H9 (cell line): ENCODE results near the gene SPAG4. TPM values are rescaled to one million over a fixed set of nuclear protein-coding genes. Genes with fewer than 3 reads are reported as not detected.

Experiments used
- DNase-seq: peaks from one replicate; pipeline ENCODE4 v3.0.0-alpha.2; 2017
- H2AFZ ChIP-seq: one replicate; pipeline ENCODE4 v1.6.1; 2013; ENCODE audit warnings: mild to moderate bottlenecking, low read length, control low read depth, moderate library complexity
- H2AK5ac ChIP-seq: 2 replicates; pipeline ENCODE4 v1.6.1; 2013; ENCODE audit warnings: low read length, control low read depth, mixed read lengths; ENCODE audit not compliant: insufficient read length
- H2BK120ac ChIP-seq: one replicate; pipeline ENCODE4 v1.6.1; 2013; ENCODE audit warnings: low read depth, mild to moderate bottlenecking, low read length, control low read depth, inconsistent platforms; ENCODE audit not compliant: poor library complexity, severe bottlenecking
- H2BK12ac ChIP-seq: 2 replicates; pipeline ENCODE4 v1.6.1; 2013; ENCODE audit warnings: low read length, control low read depth, mixed read lengths, low read depth; ENCODE audit not compliant: insufficient read length
- H2BK15ac ChIP-seq: 2 replicates; pipeline ENCODE4 v1.6.1; 2013; ENCODE audit warnings: low read depth, low read length, control low read depth
- H2BK20ac ChIP-seq: one replicate; pipeline ENCODE4 v1.6.1; 2013; ENCODE audit warnings: low read depth, mild to moderate bottlenecking, low read length, control low read depth, inconsistent platforms; ENCODE audit not compliant: poor library complexity, severe bottlenecking
- H2BK5ac ChIP-seq: 2 replicates; pipeline ENCODE4 v1.6.1; 2013; ENCODE audit warnings: low read length, control low read depth, mixed read lengths; ENCODE audit not compliant: insufficient read length
- H3K14ac ChIP-seq: 2 replicates; pipeline ENCODE4 v1.6.1; 2013; ENCODE audit warnings: low read length, control low read depth; ENCODE audit not compliant: insufficient read depth
- H3K18ac ChIP-seq: 2 replicates; pipeline ENCODE4 v1.6.1; 2013; ENCODE audit warnings: low read depth, mild to moderate bottlenecking, mixed read lengths, low read length, control low read depth; ENCODE audit not compliant: insufficient read length
- H3K23ac ChIP-seq: 2 replicates; pipeline ENCODE4 v1.6.1; 2013; ENCODE audit warnings: low read length, control low read depth, mixed read lengths, low read depth; ENCODE audit not compliant: insufficient read length
- H3K23me2 ChIP-seq: 2 replicates; pipeline ENCODE4 v1.6.1; 2013; ENCODE audit warnings: low read depth, mild to moderate bottlenecking, mixed read lengths, low read length, control low read depth; ENCODE audit not compliant: insufficient read length, poor library complexity, severe bottlenecking
- H3K27ac ChIP-seq: 2 replicates; pipeline ENCODE4 v1.5.1; 2013; ENCODE audit warnings: low read length, control low read depth, mixed read lengths, low read depth; ENCODE audit not compliant: insufficient read length
- H3K27me3 ChIP-seq: 2 replicates; pipeline ENCODE4 v1.6.1; 2013; ENCODE audit warnings: low read length, control low read depth, inconsistent platforms; ENCODE audit not compliant: insufficient read depth
- H3K4ac ChIP-seq: 2 replicates; pipeline ENCODE4 v1.6.1; 2013; ENCODE audit warnings: low read depth, mild to moderate bottlenecking, control low read depth, inconsistent platforms, low read length, moderate library complexity
- H3K4me1 ChIP-seq: 2 replicates; pipeline ENCODE4 v1.6.1; 2013; ENCODE audit warnings: low read length, control low read depth, inconsistent platforms; ENCODE audit not compliant: insufficient read depth
- H3K4me2 ChIP-seq: 2 replicates; pipeline ENCODE4 v1.6.1; 2013; ENCODE audit warnings: low read length, control low read depth, mixed read lengths; ENCODE audit not compliant: insufficient read length, insufficient read depth
- H3K56ac ChIP-seq: 2 replicates; pipeline ENCODE4 v1.6.1; 2013; ENCODE audit warnings: low read depth, mild to moderate bottlenecking, mixed read lengths, low read length, control low read depth; ENCODE audit not compliant: insufficient read length
- H3K79me1 ChIP-seq: 2 replicates; pipeline ENCODE4 v1.6.1; 2013; ENCODE audit warnings: low read depth, mild to moderate bottlenecking, moderate library complexity, low read length, control low read depth, inconsistent platforms; ENCODE audit not compliant: insufficient read depth, poor library complexity, severe bottlenecking
- H3K79me2 ChIP-seq: 2 replicates; pipeline ENCODE4 v1.6.1; 2013; ENCODE audit warnings: low read length, control low read depth, inconsistent platforms; ENCODE audit not compliant: insufficient read depth
- H3K9ac ChIP-seq: 2 replicates; pipeline ENCODE4 v1.6.1; 2013; ENCODE audit warnings: low read length, control low read depth, mixed read lengths; ENCODE audit not compliant: insufficient read length; ENCODE audit errors: extremely low read depth
- H3K9me3 ChIP-seq: one replicate; pipeline ENCODE4 v1.6.1; 2013; ENCODE audit warnings: low read depth, low read length, inconsistent platforms; ENCODE audit not compliant: control insufficient read depth
- H3T11ph ChIP-seq: one replicate; pipeline ENCODE4 v1.6.1; 2013; ENCODE audit warnings: mild to moderate bottlenecking, low read length, control low read depth, inconsistent platforms
- H4K20me1 ChIP-seq: one replicate; pipeline ENCODE4 v1.6.1; 2013; ENCODE audit not compliant: control insufficient read depth, insufficient read length, insufficient read depth
- H4K5ac ChIP-seq: 2 replicates; pipeline ENCODE4 v1.6.1; 2013; ENCODE audit warnings: low read depth, mild to moderate bottlenecking, mixed read lengths, low read length, control low read depth; ENCODE audit not compliant: insufficient read length
- H4K8ac ChIP-seq: replicated peaks from 2 replicates; pipeline ENCODE4 v1.6.1; 2013; ENCODE audit warnings: low read length, control low read depth, mixed read lengths, low read depth; ENCODE audit not compliant: insufficient read length
- H4K91ac ChIP-seq: 2 replicates; pipeline ENCODE4 v1.6.1; 2013; ENCODE audit warnings: low read depth, mild to moderate bottlenecking, moderate library complexity, mixed read lengths, low read length, control low read depth; ENCODE audit not compliant: insufficient read length
- H3K27ac Mint-ChIP-seq, 3 experiments: 2 replicates in 2 of 3; 3 replicates in 1 of 3; pipeline ENCODE4 v1.8.0; 2020 to 2021; ENCODE audit warnings: mixed read lengths in 3 of 3, mild to moderate bottlenecking in 1 of 3, moderate library complexity in 1 of 3
- H3K27me3 Mint-ChIP-seq: 2 replicates; pipeline ENCODE4 v1.8.0; 2021; ENCODE audit warnings: low read depth, mild to moderate bottlenecking, moderate library complexity, mixed read lengths
- H3K36me3 Mint-ChIP-seq, 3 experiments: 2 replicates in 2 of 3; 3 replicates in 1 of 3; pipeline ENCODE4 v1.8.0; 2020 to 2021; ENCODE audit warnings: low read depth in 3 of 3, mixed read lengths in 3 of 3; ENCODE audit not compliant: insufficient read depth in 1 of 3
- H3K4me1 Mint-ChIP-seq, 2 experiments: 2 replicates each; pipeline ENCODE4 v1.8.0; 2020; ENCODE audit warnings: mixed read lengths in 2 of 2
- H3K4me3 Mint-ChIP-seq, 2 experiments: 2 replicates in 1 of 2; 3 replicates in 1 of 2; pipeline ENCODE4 v1.8.0; 2020 to 2021; ENCODE audit warnings: mild to moderate bottlenecking in 2 of 2, mixed read lengths in 2 of 2, moderate library complexity in 1 of 2
- H3K9me3 Mint-ChIP-seq, 2 experiments: 2 replicates in 1 of 2; 3 replicates in 1 of 2; pipeline ENCODE4 v1.8.0; 2020; ENCODE audit warnings: mild to moderate bottlenecking in 2 of 2, mixed read lengths in 2 of 2, moderate library complexity in 1 of 2
- CTCF ChIP-seq: fragments of 200-600 bp; sonication (generic); conservative IDR thresholded peaks from 3 replicates; pipeline ENCODE4 v1.8.0; 2021; ENCODE audit warnings: antibody characterized with exemption, mild to moderate bottlenecking
- WGBS: extraction: QIAGEN DNeasy Blood & Tissue Kit; methylation state at CpG from one replicate; pipeline ENCODE4 v1.1.7; 2013; ENCODE audit warnings: missing lambda C conversion rate, low lambda C conversion rate, mixed read lengths; ENCODE audit not compliant: insufficient read length; ENCODE audit errors: extremely low coverage; 5-methylcytosine and 5-hydroxymethylcytosine counted together
- total RNA-seq: library from RNA; stranded (reverse); gene quantifications from 2 replicates; pipeline ENCODE4 v1.2.1, GENCODE V29; 2021

SPAG4 gene
- total RNA-seq, 1 experiment from 2014 or later = 4.9 TPM

- peaks cover 6 to 22% (median 17%) of the 10 kb centered on the region in 3 experiments; a peak in 6 of 7 replicates for H3K36me3 Mint-ChIP-seq
- Histone ChIP-seq H3K9ac (no peak overlapping the region), H2BK15ac (no peak overlapping the region), H3K23me2 (no peaks in the 10 kb centered on the region), H3K4me1 (peaks cover 1% of the 10 kb centered on the region; the same call in 1 of the 2 replicates), H3T11ph (no peak overlapping the region), H3K23ac (no peak overlapping the region), H3K56ac (no peak overlapping the region), H4K8ac (no peak overlapping the region), H4K5ac (no peak overlapping the region), H3K27me3 (no peaks in the 10 kb centered on the region), H3K9me3 (no peaks in the 10 kb centered on the region), H2BK12ac (no peak overlapping the region), H2AFZ (no peak overlapping the region), H3K4me2 (no peak overlapping the region), H3K27ac (no peak overlapping the region), H4K20me1 (no peaks in the 10 kb centered on the region), H4K91ac (no peak overlapping the region), H3K4ac (no peak overlapping the region), H3K14ac (no peak overlapping the region), H3K79me2 (peaks cover 6% of the 10 kb centered on the region; the same call in 1 of the 2 replicates), H2AK5ac (no peak overlapping the region), H3K79me1 (no peaks in the 10 kb centered on the region), H2BK5ac (no peak overlapping the region), H3K18ac (no peak overlapping the region), H2BK120ac (no peak overlapping the region), H2BK20ac (no peak overlapping the region)
- no peaks in the 10 kb centered on the region for H3K27me3 Mint-ChIP-seq
- peak overlapping the region; percentile 41 to 62 (median 43); a peak in 5 of 7 replicates for H3K27ac Mint-ChIP-seq
- no CpG with 5 or more reads among the region's 4 CpGs for WGBS
- DNase-seq = no peak
- H3K9me3 Mint-ChIP-seq = no peaks in the 10 kb centered on the region
- H3K4me3 Mint-ChIP-seq = no peak overlapping the region
- TF ChIP-seq CTCF = no peak
- H3K4me1 Mint-ChIP-seq = peaks cover 21% of the 10 kb centered on the region in 2 experiments
These were observed 20.0 kb downstream of the SPAG4 start for GRCh38 chr20:35635652-35636051.
